Mucosa of stomach (tissue), 1 donor: Measurements from ENCODE around the gene RASSF1.
"Not testable (repeated sequence)": the region's sequence is repeated elsewhere in the genome, so short reads cannot be mapped to it uniquely, and the experiment has no call there.

Experiments
- H3K27me3 ChIP-seq: one replicate; pipeline ENCODE4 v1.7.0; 2013; ENCODE audit warnings: mild to moderate bottlenecking, low read length; ENCODE audit not compliant: control insufficient read depth, insufficient read depth
- H3K36me3 ChIP-seq: one replicate; pipeline ENCODE4 v1.7.0; 2013; ENCODE audit warnings: low read length; ENCODE audit not compliant: control insufficient read depth, insufficient read depth
- H3K4me1 ChIP-seq: one replicate; pipeline ENCODE4 v1.7.0; 2013; ENCODE audit warnings: mild to moderate bottlenecking, low read length; ENCODE audit not compliant: control insufficient read depth, insufficient read depth
- H3K4me3 ChIP-seq: one replicate; pipeline ENCODE4 v1.7.0; 2013; ENCODE audit warnings: low read length
- H3K9ac ChIP-seq: one replicate; pipeline ENCODE4 v1.7.0; 2013; ENCODE audit warnings: mild to moderate bottlenecking, low read length, moderate library complexity
- H3K9me3 ChIP-seq: one replicate; pipeline ENCODE4 v1.7.0; 2013; ENCODE audit warnings: mild to moderate bottlenecking, low read length, moderate library complexity; ENCODE audit not compliant: control insufficient read depth
- donor health status: Pancreatic carcinoma.

Gene RASSF1

DNA sequence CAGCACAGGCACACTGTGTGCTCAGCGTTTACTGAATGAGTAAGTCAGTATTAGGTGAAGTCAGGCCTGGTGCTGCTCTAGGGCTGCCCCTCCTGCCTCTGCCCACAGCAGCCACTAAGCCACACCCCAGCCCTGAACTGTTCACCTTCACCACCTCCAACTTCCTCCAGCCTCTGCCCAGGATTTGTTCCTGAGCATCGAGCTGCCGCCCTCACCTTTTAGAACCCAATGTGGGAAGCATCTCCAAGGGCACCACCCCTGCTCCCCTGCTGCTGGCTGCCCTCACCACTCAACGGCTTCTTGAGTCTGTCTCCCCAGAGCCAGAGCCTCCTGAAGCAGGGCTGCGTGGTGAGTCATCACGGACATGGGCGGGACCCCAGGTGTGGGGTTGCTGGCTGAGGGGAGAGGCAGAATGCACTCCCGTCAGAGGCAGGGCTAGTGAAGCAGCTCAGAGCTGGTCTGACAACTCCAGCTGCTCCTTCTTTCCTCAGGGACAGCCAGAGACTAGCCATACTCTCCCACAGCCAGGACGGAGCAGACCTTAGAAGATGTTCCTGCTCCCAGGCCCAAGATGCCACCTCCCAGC is 23.9 kb downstream of the RASSF1 start:
- Histone ChIP-seq H3K4me1 (peaks cover 71% of the 10 kb centered on the region), H3K36me3 (peaks cover 14% of the 10 kb centered on the region), H3K9me3 (no peaks in the 10 kb centered on the region), H3K27me3 (no peaks in the 10 kb centered on the region), H3K4me3 (no peak overlapping the region), H3K9ac (peak overlapping the region; percentile 64)

DNA sequence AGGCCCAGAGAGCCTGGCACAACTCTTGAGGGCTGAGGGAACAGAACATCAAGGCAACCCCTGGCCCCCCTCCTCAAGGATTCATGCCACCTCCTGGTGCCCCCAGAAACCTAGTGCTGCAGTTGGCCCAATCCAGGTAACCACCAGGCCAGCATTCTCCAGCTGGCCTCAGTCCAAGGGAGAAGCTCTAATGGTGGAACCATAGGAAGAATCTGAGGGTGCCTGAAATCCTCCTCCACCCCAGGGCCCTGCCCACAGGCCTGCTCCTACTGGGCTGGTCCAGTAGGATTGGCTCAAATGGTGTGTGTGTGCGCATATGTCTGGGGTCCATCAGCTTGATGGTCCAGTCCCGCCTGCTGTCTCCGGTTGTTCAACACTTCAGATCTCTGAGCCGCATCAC is 25.8 kb downstream of the RASSF1 start:
- Histone ChIP-seq H3K4me3 (no peak overlapping the region), H3K9ac (no peak overlapping the region), H3K27me3 (no peaks in the 10 kb centered on the region), H3K4me1 (peaks cover 63% of the 10 kb centered on the region), H3K36me3 (peaks cover 14% of the 10 kb centered on the region), H3K9me3 (no peaks in the 10 kb centered on the region)

DNA sequence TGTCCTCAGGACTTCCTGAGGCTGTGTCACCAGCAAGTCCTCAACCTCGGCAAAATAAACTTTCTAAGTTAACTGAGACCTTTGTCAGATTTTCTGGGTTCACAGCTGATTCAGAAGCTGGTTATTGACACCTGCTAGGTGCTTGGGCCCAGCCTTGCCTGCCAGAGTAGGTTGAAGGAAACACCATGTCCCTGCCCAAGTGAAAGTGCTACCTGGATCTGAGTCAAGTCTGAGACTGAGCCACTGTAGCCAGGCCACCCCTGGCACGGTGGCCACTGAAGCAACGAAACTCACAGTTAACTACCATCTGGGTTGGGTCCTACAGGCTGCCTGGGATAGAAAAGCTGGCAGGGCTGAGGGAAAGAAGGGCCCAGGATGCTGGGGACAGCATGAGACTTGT is 26.3 kb downstream of the RASSF1 start:
- Histone ChIP-seq H3K27me3 (no peaks in the 10 kb centered on the region), H3K4me3 (no peak overlapping the region), H3K9me3 (no peaks in the 10 kb centered on the region), H3K36me3 (peaks cover 14% of the 10 kb centered on the region), H3K9ac (no peak overlapping the region), H3K4me1 (peaks cover 62% of the 10 kb centered on the region)

GRCh38 chr3:50312041-50312440 is 28.6 kb downstream of the RASSF1 start:
- H3K9ac ChIP-seq, H3K36me3 ChIP-seq, H3K9me3 ChIP-seq, H3K4me3 ChIP-seq, H3K27me3 ChIP-seq: not testable (repeated sequence)
- peaks cover 39% of the 10 kb centered on the region for H3K4me1 ChIP-seq

DNA sequence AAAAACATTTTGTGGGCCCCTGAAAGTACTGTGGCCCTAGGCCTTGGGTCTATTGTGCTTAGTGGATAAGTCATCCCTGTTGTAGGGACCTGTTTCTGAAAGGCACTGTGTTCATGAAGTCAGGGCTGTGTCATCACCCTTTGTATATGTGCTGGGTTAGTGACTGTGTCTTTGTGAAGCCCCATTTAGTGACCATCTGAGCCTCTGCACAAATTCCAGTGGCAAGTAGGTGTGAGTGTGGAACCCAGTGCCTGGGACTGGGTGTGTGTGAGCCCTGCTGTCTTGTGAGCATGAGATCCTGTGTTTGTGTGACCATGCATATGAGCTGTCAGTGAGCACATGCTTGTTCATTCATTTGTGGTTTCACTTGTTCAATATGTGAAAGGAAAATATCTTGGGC is 36.0 kb downstream of the RASSF1 start:
- no peak overlapping the region for H3K4me3 ChIP-seq
- H3K9ac ChIP-seq: no peak overlapping the region
- H3K36me3 ChIP-seq: no peaks in the 10 kb centered on the region
- no peaks in the 10 kb centered on the region for H3K27me3 ChIP-seq
- H3K4me1 ChIP-seq: peaks cover 39% of the 10 kb centered on the region
- no peaks in the 10 kb centered on the region for H3K9me3 ChIP-seq

- peak within 1 kb of the TSS; percentile 85 for H3K9ac ChIP-seq
Measured at GRCh38 chr3:50303013-50303815, 37.4 kb downstream of the RASSF1 start, which contains the start of gene HYAL1. TSS of gene HYAL1 (minus strand) at chr3:50303574. CDS start at chr3:50302956, 618 bp downstream.

DNA sequence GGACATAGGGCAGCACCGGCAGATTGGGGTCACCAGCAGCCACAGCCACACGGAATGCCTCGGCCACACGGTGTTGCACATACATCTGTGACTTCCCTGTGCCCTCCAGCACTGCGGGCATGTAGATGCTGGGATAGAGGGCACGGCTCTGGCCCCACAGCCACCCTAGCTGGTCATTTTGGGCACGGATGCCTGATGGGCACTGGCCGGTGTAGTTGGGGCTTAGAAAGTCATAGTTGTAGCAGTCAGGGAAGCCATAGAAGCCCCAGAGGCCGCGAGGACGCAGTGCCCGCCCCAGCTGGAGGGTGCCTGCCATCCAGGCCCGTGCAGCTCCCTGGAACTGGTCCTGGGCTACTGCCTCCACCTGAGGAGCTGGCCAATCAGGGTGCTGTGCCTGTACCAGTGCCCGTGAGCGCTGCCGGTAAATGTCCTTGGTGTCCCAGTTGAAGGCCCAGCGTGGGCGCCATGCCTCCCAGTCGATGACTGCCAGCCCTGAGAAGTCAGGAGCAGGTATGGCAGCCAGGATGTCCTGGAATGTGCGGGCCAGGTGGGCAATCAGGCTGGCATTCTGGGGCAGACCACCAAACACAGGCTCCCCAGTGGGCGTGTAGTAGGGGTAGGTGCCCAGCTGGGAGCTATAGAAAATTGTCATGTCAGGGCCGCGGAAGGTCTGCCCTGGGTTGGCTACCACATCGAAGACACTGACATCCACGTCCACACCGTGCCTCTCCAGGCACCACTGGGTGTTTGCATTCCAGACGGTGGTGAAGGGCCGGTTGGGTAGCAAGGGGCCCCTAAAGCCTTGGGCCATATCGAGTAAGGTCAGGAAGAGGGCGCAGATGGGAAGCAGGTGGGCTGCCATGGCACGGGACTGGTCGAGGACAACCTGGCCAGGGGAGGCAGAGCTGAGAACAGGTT is 38.3 kb downstream of the RASSF1 start:
- Histone ChIP-seq H3K9me3 (no peaks in the 10 kb centered on the region), H3K9ac (peak overlapping the region; percentile 85), H3K4me1 (peaks cover 55% of the 10 kb centered on the region), H3K4me3 (peak overlapping the region; percentile 62), H3K36me3 (no peaks in the 10 kb centered on the region), H3K27me3 (no peaks in the 10 kb centered on the region)

More at GRCh38 chr3:50303013-50303815, 37.4 kb downstream of the RASSF1 start, which contains the start of gene HYAL1:
- Histone ChIP-seq H3K27me3 (no peaks in the 10 kb centered on the region), H3K9me3 (no peaks in the 10 kb centered on the region), H3K4me1 (peaks cover 46% of the 10 kb centered on the region), H3K36me3 (no peaks in the 10 kb centered on the region), H3K4me3 (peak within 1 kb of the TSS; percentile 62)

- peak overlapping the region; percentile 46 for H3K9ac ChIP-seq
- H3K27me3 ChIP-seq: no peaks in the 10 kb centered on the region
Measured at GRCh38 chr3:50300681-50301254, 39.9 kb downstream of the RASSF1 start.

DNA sequence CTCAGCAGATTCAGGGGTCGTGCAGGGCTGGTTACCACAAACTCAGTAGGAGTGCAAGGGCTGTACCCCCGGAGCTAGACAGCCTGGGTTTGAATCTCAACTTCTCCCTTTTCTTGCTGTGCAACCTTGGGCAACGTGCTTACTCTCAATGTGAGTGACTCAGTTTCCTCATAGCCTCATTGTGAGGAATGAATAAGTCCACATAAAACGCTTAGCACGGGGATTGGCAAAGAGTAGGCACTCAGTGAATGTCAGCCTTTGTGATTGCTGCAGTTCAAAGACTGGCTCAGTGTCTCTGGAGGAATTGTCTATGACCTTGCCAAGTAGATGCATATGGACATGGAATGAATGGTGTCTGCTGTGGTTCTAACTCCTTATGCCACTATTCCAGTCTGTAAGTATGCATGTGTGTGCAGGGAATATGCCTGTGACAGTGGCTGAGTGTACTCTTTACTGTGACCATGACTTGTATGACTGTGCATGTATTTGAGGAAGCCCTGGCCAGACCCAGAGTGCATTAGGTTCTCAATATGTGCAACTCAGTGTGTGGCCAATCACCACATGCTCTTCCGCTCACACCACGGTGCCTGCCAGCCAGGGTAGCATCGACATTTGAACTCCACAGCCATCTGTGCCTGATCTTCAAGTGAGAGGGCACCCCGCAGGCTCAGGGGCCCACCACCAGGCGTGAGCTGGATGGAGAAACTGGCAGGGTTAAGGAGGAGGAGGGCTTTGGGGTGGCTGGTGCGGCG is 40.5 kb downstream of the RASSF1 start:
- peaks cover 57% of the 10 kb centered on the region for H3K4me1 ChIP-seq
- peak overlapping the region; percentile 5 for H3K4me3 ChIP-seq
- peak overlapping the region; percentile 46 for H3K9ac ChIP-seq
- no peaks in the 10 kb centered on the region for H3K36me3 ChIP-seq
- no peaks in the 10 kb centered on the region for H3K27me3 ChIP-seq
- H3K9me3 ChIP-seq: no peaks in the 10 kb centered on the region

More at GRCh38 chr3:50300681-50301254, 39.9 kb downstream of the RASSF1 start:
- H3K9me3 ChIP-seq: no peaks in the 10 kb centered on the region
- peaks cover 57% of the 10 kb centered on the region for H3K4me1 ChIP-seq
- H3K4me3 ChIP-seq: no peak overlapping the region
- no peaks in the 10 kb centered on the region for H3K36me3 ChIP-seq

GRCh38 chr3:50299638-50299928 is 41.1 kb downstream of the RASSF1 start:
- no peaks in the 10 kb centered on the region for H3K9me3 ChIP-seq
- peaks cover 57% of the 10 kb centered on the region for H3K4me1 ChIP-seq
- no peaks in the 10 kb centered on the region for H3K36me3 ChIP-seq
- H3K4me3 ChIP-seq: peak overlapping the region; percentile 5
- H3K9ac ChIP-seq: peak overlapping the region; percentile 46
- no peaks in the 10 kb centered on the region for H3K27me3 ChIP-seq
